Measurements from ENCODE around the gene ZDHHC22.

Gene ZDHHC22

DNA sequence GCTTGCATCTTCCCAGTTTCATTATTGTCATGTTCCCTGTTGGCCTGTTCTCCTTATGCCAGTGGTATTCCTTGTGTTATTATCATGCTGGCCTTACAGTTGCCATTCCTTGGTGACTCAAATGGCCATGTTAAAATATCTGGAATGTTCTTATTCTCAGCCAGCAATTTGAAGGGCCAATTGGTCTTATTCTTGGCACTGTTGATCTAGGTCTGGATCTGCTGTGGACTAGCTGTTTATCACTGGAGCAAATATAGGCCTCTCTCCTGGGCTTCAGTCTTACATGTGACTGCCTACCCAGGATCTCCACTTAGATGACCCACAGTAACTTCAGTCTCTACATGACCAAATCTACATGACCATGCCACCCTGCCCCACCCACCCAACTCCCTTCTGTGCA is 38.1 kb downstream of the ZDHHC22 start:
- Histone ChIP-seq H3K4me2 (ENCODE audit: low read length) (no peak overlapping the region), H3K9me3 (ENCODE audit: low read length) (no peaks in the 10 kb centered on the region), H3K79me2 (ENCODE audit: insufficient read depth, low read length) (peaks cover 12% of the 10 kb centered on the region), H3K27ac (ENCODE audit: low read depth, low read length, poor library complexity, severe bottlenecking) (no peak overlapping the region), H3K27me3 (ENCODE audit: insufficient read depth, low read length) (no peaks in the 10 kb centered on the region), H3K4me1 (ENCODE audit: insufficient read depth, low read length, severe bottlenecking) (peaks cover 57% of the 10 kb centered on the region), H3F3A (ENCODE audit: insufficient read depth, low read length) (no peaks in the 10 kb centered on the region), H3K9me2 (ENCODE audit: low read depth, low read length) (no peaks in the 10 kb centered on the region), H2AFZ (ENCODE audit: low read length) (no peak overlapping the region), H3K36me3 (ENCODE audit: insufficient read depth, low read length) (peaks cover 47% of the 10 kb centered on the region), H3K9ac (ENCODE audit: low read length) (no peak overlapping the region), H3K4me3 (ENCODE audit: low read depth, low read length, poor library complexity, severe bottlenecking) (no peak overlapping the region), H4K20me1 (ENCODE audit: insufficient read depth, low read length) (no peaks in the 10 kb centered on the region)
- TF ChIP-seq EZH2 (IDR thresholded peaks at IDR 0.05; ENCODE audit: borderline replicate concordance, low read length), result no peak
- TF ChIP-seq, protein P1, sequence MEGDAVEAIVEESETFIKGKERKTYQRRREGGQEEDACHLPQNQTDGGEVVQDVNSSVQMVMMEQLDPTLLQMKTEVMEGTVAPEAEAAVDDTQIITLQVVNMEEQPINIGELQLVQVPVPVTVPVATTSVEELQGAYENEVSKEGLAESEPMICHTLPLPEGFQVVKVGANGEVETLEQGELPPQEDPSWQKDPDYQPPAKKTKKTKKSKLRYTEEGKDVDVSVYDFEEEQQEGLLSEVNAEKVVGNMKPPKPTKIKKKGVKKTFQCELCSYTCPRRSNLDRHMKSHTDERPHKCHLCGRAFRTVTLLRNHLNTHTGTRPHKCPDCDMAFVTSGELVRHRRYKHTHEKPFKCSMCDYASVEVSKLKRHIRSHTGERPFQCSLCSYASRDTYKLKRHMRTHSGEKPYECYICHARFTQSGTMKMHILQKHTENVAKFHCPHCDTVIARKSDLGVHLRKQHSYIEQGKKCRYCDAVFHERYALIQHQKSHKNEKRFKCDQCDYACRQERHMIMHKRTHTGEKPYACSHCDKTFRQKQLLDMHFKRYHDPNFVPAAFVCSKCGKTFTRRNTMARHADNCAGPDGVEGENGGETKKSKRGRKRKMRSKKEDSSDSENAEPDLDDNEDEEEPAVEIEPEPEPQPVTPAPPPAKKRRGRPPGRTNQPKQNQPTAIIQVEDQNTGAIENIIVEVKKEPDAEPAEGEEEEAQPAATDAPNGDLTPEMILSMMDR (IDR thresholded peaks at IDR 0.05; ENCODE audit: low read length), result no peak

DNA sequence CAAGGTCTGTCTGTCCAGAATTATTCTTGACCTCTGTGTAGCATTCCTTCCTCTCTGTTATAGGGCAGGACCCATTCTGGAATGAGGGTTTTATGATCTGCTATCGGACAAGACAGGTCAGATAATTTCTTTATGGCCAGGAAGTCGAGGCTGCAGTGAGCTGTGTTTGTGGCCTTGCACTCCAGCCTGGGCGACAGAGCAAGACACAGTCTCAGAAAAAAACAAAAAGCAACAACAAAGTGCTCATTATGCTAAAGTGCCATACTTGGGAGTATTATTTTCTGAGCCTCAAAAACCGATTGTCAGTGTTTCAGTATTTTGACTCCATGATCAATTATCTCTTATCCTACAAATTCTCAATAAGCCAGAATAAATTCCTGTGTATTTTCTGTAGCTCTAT is 39.4 kb downstream of the ZDHHC22 start:
- H3K79me2 ChIP-seq (ENCODE audit: insufficient read depth, low read length), result peaks cover 12% of the 10 kb centered on the region
- TF ChIP-seq, protein P1 (IDR thresholded peaks at IDR 0.05; ENCODE audit: low read length), result no peak
- no peak for TF ChIP-seq EZH2 (IDR thresholded peaks at IDR 0.05; ENCODE audit: borderline replicate concordance, low read length)
- no peaks in the 10 kb centered on the region for H3K27me3 ChIP-seq (ENCODE audit: insufficient read depth, low read length)
- peaks cover 33% of the 10 kb centered on the region for H3K36me3 ChIP-seq (ENCODE audit: insufficient read depth, low read length)
- no peak overlapping the region for H2AFZ ChIP-seq (ENCODE audit: low read length)
- H4K20me1 ChIP-seq (ENCODE audit: insufficient read depth, low read length), result no peaks in the 10 kb centered on the region
- H3F3A ChIP-seq (ENCODE audit: insufficient read depth, low read length), result no peaks in the 10 kb centered on the region
- no peaks in the 10 kb centered on the region for H3K9me3 ChIP-seq (ENCODE audit: low read length)
- H3K27ac ChIP-seq (ENCODE audit: low read depth, low read length, poor library complexity, severe bottlenecking), result peak overlapping the region; percentile 81
- H3K9ac ChIP-seq (ENCODE audit: low read length), result peak overlapping the region; percentile 28; the same call in 1 of the 2 replicates
- no peaks in the 10 kb centered on the region for H3K9me2 ChIP-seq (ENCODE audit: low read depth, low read length)
- H3K4me3 ChIP-seq (ENCODE audit: low read depth, low read length, poor library complexity, severe bottlenecking), result no peak overlapping the region
- H3K4me2 ChIP-seq (ENCODE audit: low read length), result peak overlapping the region; percentile 16; the same call in 1 of the 2 replicates
- peaks cover 58% of the 10 kb centered on the region for H3K4me1 ChIP-seq (ENCODE audit: insufficient read depth, low read length, severe bottlenecking)

DNA sequence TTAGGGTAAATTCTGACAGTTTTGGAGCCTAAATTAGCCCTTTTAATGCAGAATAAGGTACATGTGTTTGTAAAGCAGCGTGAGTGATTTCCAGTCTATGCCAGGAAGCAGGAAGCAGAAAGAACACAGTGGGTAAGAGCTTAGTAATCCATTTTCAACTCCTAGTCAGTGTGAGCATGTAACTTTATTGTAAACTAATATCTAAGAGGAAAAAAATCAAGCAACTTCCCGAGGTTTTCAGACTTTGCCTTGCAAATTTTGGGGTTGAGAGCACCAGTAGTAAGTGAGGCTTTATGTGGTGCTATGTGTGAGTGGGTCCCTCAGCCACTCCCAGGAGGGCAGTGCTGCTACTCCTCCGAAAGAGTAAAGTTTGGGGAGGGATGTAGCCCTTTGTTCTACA is 40.6 kb downstream of the ZDHHC22 start:
- Histone ChIP-seq H3K79me2 (ENCODE audit: insufficient read depth, low read length) (peaks cover 12% of the 10 kb centered on the region), H4K20me1 (ENCODE audit: insufficient read depth, low read length) (no peaks in the 10 kb centered on the region), H3F3A (ENCODE audit: insufficient read depth, low read length) (no peaks in the 10 kb centered on the region), H2AFZ (ENCODE audit: low read length) (no peak overlapping the region), H3K4me1 (ENCODE audit: insufficient read depth, low read length, severe bottlenecking) (peaks cover 67% of the 10 kb centered on the region), H3K27ac (ENCODE audit: low read depth, low read length, poor library complexity, severe bottlenecking) (peak overlapping the region; percentile 81), H3K27me3 (ENCODE audit: insufficient read depth, low read length) (no peaks in the 10 kb centered on the region), H3K9me3 (ENCODE audit: low read length) (no peaks in the 10 kb centered on the region), H3K4me3 (ENCODE audit: low read depth, low read length, poor library complexity, severe bottlenecking) (peak overlapping the region; percentile 32), H3K36me3 (ENCODE audit: insufficient read depth, low read length) (peaks cover 22% of the 10 kb centered on the region), H3K9me2 (ENCODE audit: low read depth, low read length) (no peaks in the 10 kb centered on the region), H3K4me2 (ENCODE audit: low read length) (peak overlapping the region; percentile 53), H3K9ac (ENCODE audit: low read length) (peak overlapping the region; percentile 34; the same call in 1 of the 2 replicates)
- no peak for TF ChIP-seq EZH2 (IDR thresholded peaks at IDR 0.05; ENCODE audit: borderline replicate concordance, low read length)
- TF ChIP-seq, protein P1 (IDR thresholded peaks at IDR 0.05; ENCODE audit: low read length), result no peak

Data from OCI-LY1 (cell line).